ENCODE measurements around the gene KLHL2.

DNA sequence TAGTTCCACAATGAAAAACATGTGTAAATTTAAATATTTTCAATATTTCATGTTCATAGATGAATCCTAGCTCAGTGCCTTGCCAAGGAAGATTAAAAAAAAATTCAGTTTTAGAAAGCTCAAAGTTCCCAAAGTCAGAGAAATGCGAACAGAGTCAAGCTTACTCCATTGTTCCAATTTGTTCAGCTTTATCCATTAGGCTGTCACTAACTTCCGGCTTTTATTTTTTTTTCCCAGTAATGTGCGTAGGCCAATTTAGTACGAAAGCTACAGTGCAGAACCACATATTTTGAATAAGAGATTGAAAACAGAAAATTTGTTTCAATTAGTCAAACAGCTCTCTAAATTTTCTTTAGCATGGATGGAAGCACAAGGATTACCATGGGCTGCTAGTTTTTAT is 23.1 kb upstream of the KLHL2 start:
- TF ChIP-seq, protein P1, sequence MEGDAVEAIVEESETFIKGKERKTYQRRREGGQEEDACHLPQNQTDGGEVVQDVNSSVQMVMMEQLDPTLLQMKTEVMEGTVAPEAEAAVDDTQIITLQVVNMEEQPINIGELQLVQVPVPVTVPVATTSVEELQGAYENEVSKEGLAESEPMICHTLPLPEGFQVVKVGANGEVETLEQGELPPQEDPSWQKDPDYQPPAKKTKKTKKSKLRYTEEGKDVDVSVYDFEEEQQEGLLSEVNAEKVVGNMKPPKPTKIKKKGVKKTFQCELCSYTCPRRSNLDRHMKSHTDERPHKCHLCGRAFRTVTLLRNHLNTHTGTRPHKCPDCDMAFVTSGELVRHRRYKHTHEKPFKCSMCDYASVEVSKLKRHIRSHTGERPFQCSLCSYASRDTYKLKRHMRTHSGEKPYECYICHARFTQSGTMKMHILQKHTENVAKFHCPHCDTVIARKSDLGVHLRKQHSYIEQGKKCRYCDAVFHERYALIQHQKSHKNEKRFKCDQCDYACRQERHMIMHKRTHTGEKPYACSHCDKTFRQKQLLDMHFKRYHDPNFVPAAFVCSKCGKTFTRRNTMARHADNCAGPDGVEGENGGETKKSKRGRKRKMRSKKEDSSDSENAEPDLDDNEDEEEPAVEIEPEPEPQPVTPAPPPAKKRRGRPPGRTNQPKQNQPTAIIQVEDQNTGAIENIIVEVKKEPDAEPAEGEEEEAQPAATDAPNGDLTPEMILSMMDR (IDR thresholded peaks at IDR 0.05), result no peak
- TF ChIP-seq POLR2AphosphoS5 (IDR thresholded peaks at IDR 0.05), result no peak
- TF ChIP-seq EP300 (IDR thresholded peaks at IDR 0.05; ENCODE audit: low read depth), result no peak
- no peak for TF ChIP-seq POLR2A (IDR thresholded peaks at IDR 0.05)
